ENCODE measurements around the gene FAM76A. TPM values are rescaled to one million over a fixed set of nuclear protein-coding genes. Genes with fewer than 3 reads are reported as not detected.

FAM76A gene
- total RNA-seq, 1 experiment from 2014 or later: 13.2 TPM

DNA sequence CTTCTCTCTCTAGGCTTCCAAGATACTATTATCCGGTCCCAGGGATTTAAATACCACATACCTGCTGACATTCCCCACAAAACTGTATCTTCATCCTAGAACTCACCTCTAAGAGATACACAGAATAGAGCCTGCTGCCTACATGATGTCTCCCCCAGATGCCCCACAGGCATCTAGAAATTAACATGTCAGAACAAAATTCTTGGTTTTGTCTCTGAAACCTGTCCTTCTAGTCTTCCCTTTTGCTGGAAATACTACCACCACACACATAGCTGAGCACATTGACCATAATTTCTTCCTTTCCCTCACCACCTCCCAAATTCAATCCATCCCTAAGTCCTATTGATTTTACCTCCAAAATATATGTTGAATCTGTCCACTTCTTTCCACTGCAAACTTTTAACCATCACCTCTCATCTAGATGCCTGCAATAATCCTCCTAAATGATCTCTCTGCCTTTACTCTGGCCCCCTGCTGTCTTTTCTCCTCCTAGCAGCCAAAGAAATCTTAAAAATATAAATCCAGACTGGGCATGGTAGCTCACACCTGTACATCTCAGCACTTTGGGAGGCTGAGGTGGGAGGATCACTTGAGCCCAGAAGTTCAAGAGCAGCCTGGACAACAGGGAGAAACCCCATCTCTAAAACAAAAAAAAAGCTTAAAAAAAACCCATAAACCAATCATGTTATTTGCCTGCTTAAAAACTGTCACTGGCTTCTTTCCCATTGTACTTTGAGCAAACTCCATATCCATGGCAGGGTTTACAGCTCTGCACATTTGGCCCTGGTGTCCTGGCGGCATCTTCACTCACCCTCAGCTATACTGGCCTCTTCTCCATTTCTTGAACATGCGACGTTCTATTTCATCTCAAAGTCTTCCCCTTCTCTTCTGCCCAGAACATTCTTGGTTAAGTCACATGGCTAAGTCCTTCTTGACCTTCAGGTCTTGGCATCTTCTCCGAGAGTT is 6.2 kb upstream of the FAM76A start:
- DNase-seq (ENCODE audit: low read depth): no peak

DNA sequence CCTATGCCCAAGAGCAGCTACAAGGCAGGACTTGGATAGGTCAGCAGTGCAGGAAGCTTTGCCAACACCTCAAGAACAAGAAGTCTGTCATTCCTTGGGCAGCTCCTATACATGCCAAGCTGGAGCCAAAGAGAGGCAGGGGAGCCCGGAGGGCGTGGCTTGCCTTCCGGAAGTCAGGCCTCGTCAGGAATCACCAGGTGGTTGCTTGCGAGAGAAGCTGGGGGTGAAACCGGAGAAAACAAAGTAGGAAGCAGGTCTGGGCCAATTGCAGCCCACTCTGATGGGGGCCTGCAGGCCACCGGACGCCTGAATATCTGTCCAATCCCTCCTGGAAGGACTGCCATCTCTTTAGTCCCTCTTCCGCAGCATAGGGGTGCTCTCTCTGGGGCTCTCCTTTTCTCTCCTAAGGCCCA is 794 bp upstream of the FAM76A start:
- no peak for DNase-seq (ENCODE audit: low read depth)

DNA sequence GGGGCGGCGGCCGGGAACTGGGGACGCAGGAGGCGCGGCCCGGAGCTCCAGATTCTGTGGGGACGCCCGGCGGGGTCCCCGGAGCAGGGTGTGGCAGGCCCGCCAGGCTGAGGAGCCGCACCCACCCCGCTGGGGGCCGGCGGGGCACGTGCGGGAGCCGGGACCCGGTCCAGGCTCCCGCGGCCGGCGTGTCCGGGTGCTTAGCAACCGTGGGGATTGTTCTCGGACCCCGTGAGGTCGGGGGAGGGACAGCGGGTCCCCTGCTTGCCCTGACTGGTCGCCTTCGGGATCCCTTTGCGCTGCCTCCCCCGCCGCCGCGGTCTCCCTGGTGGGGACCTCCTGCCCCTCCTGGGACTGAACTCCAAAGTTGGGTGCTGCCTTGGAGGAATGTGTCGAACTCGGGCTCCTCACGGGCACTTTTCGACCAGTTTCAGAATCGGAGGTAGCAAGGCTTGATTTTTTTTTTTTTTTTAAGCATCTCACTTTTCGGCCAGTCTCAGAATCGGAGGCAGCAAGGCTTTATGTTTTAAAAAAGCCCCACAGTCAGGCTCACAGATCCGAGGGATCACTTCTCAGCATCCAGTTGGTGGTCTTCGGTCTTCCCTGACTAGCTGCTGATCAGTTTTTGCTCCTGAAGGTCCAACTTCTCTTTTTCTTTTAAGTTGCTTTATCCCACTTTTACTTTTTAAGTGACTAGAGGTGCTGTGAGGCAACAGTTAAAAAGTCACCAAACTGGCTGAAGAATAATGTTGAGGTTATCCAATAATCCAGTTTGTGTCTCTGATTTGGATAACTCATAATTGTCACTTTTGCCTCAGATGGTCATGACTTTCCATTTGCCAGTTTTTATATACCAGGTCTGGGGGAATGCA is 648 bp downstream of the FAM76A start:
- DNase-seq (ENCODE audit: low read depth): peak; percentile 49

DNA sequence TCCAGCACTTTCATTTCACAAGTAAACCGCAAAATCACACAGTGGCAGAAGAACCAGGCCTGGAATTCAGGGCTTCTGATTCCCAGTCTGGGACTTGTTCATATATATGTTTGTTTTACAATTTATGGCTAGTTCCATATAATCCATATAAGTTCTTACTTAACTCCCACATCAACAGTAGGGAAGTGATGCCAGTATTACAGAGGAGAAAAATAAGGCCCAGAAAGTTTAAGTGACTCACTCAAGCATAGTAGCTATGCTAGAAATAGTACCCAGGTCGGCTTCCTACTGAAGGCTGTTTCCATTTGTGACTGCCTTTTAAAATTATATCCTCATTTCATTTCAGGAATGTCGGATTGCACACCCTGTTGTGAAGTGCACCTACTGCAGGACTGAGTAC is 1.4 kb downstream of the FAM76A start:
- peak; percentile 41 for DNase-seq (ENCODE audit: low read depth)

DNA sequence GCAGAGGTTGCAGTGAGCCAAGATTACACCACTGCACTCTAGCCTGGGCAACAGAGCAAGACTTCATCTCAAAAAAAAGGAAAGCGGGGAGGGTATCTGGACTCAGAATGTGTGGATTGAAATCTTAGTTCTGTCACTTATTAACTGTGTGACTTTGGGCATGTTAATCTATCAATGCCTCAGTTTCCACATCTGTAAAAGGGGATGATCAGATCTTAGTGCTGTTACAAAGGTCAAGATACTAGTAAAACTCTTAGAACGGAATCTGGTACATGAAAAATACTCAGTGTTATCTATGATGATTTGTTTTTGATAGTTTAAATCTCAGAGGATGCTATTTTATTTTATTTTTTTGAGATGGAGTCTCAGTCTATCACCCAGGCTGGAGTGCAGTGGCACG is 10.5 kb downstream of the FAM76A start:
- no peak for DNase-seq (ENCODE audit: low read depth)

DNA sequence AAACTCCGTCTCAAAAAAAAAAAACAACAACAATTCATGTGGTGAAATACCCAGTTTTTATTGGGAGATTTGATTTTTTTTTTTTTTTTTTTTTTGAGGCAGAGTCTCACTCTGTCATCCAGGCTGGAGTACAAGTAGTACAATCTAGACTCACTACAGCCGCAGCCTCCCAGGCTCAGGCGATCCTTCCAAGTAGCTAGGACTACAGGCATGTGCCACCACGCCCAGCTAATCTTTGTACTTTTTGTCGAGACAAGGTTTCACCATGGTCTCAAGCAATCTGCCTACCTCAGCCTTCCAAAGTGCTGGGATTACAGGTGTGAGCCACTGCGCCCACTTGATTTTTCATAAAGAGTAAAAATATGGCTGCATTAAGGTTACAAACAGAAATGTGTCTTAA is 15.4 kb downstream of the FAM76A start:
- no peak for DNase-seq (ENCODE audit: low read depth)

DNA sequence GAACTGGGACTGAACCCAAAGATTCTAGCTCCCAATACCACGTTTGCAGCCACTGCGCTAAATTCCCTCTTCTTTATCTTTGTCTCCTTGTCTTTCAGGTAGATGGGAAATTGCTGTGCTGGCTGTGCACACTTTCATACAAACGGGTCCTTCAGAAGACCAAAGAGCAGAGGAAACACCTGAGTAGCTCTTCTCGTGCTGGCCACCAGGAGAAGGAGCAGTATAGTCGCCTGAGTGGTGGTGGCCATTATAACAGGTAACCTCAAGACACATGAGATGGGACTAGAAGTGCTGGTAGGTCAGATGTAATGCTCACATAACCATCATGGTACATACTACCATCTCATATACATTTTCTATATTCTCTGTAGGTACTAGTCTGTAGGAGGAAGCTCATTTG is 18.8 kb downstream of the FAM76A start:
- no peak for DNase-seq (ENCODE audit: low read depth)

DNA sequence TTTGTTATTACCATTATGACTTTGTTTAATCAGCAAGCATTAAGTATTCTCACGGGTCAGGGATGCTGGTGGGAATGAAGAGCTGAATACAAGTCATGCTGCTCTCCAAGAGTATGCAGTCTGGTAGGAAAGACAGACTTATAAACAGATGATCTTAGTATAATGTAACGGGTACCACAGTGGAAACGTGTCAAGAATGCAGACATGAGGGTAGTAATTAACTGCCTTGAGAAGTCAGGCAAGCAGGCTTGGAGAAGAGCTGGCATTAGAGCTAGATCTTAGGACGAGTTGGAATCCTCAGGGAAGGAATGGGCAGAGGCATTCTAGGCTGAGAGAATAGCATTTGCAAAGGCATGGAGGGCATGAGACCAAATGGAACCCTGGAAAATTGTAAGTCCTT is 19.7 kb downstream of the FAM76A start:
- DNase-seq (ENCODE audit: low read depth): no peak

DNA sequence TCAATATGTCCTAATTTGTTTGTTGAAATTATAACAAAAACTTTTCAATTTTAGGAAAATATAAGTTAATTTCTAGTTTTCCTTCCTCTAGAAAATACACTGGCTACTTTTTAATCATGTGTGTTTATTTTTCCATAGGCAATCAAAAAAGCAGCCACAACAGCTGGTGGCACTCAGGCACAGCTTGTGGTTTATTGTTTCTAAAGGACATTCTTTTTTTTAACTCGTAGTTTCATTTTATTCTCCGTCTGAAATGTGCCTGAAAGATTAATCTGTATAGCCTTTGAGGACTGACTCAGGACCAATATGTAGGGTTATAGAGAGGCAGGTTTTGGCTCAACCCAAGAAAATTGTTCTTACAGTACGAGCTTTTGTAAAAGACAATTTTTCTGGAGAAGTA is 26.6 kb downstream of the FAM76A start:
- DNase-seq (ENCODE audit: low read depth): no peak

DNA sequence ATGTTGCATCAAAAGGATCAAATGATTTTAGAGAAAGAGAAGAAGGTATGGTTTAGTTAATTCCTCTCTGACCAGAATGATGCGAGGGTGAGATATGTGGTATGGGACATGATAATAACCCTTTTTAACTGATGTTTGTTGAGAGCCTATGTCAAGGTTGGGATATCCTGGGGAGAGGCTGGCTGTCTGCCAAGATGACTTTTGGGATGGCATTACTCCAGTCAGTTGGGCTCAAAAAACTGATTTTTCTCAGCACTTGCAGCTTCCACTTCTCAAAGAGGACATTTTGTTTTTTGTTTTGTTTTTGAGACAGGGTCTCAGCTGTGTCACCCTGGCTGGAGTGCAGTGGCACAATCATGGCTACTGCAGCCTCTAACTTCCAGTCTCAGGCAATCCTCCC is 29.5 kb downstream of the FAM76A start:
- DNase-seq (ENCODE audit: low read depth): no peak

DNA sequence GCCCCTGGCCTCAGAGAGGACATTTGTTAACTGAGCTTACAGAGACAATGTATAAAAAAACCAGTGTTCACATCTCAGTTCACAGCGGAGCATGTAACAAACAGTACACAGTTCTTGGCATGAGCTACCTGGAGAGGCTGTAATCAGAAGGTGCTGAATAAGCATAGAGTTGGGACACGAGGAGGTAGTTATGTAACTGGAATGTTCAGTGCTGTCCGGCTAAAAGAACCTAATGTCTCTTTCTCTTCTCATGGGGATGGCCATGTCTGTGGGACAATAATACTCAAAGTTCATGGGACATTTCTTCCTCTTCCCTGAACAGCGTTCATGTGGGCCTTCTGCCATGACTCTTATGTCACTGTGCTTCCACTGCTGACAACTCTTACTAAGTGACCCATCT is 30.1 kb downstream of the FAM76A start:
- no peak for DNase-seq (ENCODE audit: low read depth)

DNA sequence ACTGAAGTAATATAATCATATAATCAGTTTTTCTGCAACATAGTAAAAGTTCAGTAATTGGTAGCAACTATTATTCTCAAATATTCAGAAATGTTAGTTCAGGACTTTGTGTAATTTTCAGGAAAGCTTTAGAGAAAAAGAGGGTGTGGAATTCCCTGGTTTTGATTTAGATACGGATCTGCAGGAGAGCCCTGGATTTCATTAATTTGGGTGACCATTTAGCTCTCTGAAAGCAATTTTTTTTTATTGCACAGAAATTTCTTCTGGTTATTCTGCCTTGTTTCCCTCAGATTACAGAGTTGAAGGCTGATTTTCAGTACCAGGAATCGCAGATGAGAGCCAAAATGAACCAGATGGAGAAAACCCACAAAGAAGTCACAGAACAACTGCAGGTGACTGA is 33.5 kb downstream of the FAM76A start:
- DNase-seq (ENCODE audit: low read depth): no peak

DNA sequence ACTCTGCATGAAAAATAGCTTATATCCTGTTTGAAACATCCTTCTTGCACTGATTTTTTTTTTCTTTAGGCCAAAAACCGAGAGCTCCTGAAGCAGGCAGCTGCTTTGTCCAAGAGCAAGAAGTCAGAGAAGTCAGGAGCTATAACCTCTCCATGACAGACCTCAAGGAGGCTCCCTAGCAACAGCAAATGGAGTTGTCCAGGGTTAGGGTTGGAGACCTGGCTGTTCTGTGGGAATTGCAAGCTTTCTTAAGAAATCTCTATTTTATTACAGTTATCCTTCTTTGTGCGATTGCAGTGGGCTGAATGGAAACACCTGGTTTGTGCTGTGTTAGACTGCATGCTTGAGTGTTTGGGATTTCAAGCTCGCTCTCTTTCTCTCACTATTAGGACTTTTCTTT is 34.7 kb downstream of the FAM76A start:
- DNase-seq (ENCODE audit: low read depth): no peak

DNA sequence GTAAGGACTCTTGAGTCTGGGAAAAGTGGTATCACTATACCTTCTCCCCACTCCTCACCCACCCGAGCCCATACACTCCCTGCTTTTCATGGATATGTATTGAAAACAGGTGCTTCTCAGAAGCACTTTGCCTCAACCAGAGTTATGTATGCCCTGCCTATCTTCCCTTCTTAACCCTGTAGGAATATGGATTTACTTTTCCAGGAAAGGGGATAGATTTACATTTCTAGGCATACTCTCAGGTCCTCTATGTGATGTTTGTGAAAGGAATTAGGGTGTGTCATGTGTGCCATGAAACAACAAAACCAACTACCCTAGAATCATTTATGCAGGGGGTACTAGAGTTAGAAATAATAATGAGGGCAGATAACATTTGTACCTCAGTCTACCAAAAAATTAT is 36.3 kb downstream of the FAM76A start:
- DNase-seq (ENCODE audit: low read depth): no peak

DNA sequence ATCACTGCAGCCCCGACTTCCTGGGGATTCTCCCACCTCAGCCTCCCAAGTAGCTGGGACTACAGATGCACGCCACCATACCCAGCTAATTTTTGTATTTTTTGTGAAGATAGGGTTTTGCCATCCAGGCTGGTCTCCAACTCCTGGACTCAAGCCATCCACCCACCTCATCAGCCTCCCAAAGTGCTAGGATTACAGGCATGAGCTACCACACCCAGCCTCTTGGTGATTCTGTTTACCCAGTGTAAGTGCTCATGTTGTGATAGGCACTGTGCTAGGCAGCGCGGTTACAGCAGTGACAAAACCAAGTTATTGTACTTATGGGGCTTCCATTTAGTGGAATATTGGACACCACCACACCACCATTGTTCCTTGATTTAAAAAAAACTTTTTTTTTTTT is 37.6 kb downstream of the FAM76A start:
- DNase-seq (ENCODE audit: low read depth): no peak

DNA sequence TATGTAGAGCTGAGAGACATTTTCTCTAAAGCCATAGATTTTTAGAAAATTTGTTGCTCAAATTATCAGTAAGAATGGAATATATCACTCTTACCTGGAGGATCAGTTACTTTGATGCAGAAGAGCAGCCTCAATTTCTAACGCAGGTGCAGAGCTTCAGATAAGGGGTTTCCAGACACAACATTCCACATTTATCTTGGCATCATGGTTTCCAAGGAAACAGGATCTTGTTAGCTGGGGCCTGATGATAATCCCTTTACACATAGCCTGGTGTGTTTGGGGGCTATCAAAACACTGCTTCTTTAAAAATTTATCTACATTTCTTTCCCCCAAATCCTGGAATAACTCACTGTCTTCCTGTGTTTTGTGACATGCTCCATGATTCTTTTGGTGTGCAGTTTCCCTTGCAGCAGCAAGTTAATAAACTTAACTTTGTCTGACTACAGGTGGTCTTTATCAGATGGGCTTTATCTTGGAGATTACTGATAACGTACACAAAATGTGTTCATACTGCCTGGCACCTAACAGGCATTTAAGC is 44.6 kb downstream of the FAM76A start:
- DNase-seq (ENCODE audit: low read depth): no peak

DNA sequence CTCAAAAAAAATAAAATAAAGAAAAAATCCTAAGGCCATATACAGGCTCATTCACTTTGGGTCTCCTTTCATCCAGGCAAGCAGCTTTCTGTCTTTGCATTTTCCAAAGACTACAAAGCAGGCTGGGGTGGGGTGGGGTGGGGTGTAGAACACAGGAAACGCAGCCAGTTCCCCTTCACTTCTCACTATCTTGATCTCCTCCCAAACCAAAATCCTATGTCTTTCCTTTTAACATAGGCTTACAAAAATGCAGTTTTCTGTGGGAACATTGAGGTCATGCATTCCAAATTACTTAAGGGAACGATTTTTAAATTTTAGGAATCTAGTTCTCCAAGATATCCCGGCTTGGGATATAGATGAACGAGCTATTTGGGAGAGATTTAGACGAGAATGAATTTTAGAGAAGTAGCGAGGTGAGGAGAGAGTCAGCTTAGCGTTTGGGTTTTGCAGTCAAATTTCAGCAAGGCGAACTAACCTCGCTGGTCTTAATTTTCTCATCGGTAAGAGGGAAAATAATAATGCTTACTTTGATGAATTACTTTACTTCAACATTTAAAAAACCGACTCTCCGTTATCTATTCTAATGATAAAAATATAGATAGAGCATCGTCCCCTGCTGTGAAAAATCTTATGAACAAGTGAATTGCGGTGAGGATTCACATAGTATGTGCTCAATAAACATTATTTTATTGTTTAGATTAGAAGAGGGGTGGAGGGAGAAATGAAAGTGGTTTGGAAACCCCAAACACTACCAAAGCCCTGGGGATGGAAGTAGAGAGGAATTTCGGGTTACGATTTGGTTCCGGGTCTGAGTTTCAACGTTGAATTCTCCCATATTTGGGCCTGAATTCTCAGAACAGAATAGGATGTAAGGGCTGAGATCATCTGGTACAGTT is 46.5 kb downstream of the FAM76A start:
- no peak for DNase-seq (ENCODE audit: low read depth)

DNA sequence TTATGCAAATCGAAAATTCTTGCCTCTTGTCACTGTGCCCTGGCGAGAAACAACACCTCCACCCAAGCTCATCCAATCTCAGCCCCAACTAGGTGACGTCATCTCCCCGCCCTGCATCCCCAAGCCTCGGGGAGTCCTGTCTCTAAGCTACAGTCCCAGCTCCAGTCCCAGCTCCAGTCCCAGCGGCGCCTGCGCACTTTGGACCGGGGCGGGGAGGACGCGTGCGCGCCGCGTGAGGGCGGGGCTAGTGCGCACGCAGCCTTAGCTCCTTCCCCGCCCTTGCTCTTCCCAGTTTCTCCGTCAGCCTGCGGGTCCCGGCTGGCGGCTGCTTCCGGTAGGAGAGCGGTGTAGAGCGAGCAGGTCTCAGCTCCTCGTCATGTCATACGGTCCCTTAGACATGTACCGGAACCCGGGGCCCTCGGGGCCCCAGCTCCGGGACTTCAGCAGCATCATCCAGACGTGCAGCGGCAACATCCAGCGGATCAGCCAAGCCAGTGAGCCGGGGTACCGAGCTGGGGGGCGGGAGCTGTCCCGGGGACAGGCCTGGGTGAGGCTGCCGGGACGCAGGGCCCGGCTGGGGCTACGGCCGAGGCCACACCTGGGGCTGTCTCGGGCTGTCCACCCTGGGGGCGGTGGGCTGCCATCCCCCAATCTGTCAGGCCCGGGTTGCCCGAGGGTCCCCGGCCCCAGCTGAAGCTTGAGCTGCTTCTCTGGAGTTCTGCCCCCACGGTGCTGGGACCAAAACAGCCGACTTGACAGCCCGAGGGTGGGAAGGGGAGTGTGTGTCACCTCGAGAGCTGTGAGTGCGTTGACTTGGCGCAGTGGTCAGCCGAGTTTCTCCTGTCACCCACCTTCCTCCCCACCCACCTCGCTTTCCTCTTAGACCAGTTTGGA is 47.4 kb downstream of the FAM76A start, which contains the start of gene STX12:
STX12 (plus strand) TSS at position 288 of the 894 bp plus-strand sequence; CDS start at position 377, 89 bp downstream.
- DNase-seq (ENCODE audit: low read depth): peak; percentile 99

DNA sequence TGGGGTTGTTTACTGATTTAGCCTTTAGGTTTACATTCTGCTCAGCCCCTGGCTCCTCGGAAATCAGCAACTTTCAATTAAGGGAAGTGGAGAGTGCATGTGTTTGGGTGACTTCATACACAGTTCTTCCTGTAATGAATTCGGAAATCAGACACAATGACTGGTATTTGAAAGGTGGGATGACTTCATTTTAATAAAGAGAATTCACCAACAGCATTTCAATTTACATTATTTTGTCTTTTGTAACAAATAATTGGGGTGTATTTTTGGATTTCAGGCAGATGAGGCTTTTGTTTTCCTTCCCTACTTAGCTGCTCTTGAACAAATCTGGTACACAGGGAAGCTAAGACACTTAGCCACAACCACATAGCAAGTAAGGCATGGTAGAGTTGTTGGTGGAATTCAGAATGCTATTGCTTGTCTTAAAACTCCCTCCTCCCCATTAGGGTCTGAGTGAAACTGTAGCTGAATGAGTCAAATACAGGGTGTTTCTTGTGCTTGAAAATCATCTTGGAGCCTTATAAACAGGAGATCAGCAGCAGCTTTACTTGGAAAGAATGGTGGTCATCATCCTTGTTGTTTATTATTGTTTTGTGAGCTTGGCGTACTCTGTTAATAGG is 48.2 kb downstream of the FAM76A start:
- DNase-seq (ENCODE audit: low read depth): peak; percentile 23

Data from HT1080 (cell line).